Activated T-helper 9 cell treated with anti-CD3 and anti-CD28 coated beads, Interleukin-2, amount 50 U/mL, for 16 hours (primary cell): Measurements from ENCODE around the gene PKLR.
A peak's percentile ranks its signal among the peaks of the same experiment; 100 is the strongest.
"Not testable (repeated sequence)": the region's sequence is repeated elsewhere in the genome, so short reads cannot be mapped to it uniquely, and the experiment has no call there.

Experiments
- DNase-seq: peaks from one replicate; pipeline ENCODE4 v3.0.0-alpha.2; 2020; ENCODE audit warnings: low read depth

The PKLR gene

DNA sequence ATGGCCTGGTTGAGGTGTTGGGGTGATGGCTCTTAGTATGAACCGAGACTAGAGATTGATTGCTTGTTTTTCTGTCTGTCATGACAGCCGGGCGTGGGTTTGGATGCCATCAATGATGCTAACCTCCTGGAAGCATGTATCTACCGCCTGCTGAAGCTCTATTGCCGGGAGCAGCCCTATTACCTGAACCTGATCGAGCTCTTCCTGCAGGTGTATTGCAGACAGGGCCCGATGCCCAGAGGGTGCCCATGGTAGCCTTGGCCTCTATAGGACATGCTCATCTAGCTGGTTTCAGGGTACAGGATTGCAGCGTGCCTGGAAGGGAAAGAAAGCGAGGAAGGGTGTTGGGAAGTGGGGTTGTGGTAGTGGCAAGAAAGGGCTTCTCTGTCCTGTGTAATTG lies 16.8 kb upstream of the PKLR start:
- no peak for DNase-seq

DNA sequence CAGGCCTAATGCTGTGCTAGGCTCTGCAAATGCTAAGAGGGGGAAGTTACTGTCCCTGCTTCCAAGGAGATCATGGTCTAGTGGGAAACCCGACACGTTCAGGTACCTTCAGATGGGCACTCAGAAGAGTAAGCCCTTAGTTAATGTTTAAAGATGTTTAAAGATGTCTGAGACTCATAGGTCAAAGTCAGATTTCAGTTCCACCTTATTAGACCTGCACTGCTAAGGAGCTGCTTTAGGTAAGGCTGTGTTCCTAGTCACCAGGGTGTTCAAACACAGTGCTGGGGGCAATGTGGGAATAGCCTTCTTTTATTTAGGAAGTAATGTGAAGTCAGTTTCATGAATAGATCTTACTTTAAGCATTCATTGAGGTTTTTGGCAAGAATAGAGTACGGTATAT lies 15.7 kb upstream of the PKLR start:
- no peak for DNase-seq

DNA sequence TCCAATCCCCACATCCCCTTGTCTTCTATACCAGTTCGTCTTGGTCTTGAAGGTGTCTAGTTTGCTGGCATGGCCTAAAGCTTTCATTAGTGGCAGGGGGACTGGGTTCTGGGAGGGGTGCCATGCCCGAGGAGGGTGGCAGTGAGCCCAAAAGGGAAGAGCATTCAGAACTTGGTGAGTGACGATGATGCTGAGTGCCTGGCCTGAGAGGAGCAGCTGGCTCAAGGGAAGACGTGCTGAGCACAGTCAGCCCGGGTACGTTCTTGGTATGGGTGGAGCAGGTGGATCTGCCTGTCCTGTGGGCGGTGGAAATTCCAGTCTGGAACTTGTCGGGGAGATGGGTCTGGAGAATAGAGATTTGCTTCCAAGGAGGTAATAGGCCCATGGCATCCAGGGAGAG lies 12.0 kb upstream of the PKLR start:
- DNase-seq, result no peak

DNA sequence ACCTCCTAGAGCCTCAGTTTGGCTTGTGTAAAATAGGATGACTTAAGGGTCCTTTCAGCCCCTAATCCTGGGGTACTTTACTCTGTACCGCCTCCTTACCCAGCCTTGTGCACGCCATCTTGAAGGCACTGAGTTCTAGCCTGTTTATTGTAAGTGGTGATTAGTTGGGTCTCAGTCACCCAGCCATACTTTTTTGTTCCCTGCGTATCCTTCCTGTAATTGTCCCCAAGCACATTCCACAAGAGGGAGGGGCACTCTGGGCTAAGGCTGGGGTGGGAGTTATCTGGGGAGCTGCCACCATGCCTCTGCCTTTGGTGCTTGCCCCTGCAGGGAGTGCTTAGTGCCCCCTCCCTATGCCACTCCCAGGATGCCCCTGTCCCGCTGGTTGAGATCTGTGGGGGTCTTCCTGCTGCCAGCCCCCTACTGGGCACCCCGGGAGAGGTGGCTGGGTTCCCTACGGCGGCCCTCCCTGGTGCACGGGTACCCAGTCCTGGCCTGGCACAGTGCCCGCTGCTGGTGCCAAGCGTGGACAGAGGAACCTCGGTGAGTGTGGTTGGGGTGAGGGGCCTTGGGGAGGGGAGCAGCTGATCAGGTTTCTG lies 8.3 kb upstream of the PKLR start:
- no peak for DNase-seq

DNA sequence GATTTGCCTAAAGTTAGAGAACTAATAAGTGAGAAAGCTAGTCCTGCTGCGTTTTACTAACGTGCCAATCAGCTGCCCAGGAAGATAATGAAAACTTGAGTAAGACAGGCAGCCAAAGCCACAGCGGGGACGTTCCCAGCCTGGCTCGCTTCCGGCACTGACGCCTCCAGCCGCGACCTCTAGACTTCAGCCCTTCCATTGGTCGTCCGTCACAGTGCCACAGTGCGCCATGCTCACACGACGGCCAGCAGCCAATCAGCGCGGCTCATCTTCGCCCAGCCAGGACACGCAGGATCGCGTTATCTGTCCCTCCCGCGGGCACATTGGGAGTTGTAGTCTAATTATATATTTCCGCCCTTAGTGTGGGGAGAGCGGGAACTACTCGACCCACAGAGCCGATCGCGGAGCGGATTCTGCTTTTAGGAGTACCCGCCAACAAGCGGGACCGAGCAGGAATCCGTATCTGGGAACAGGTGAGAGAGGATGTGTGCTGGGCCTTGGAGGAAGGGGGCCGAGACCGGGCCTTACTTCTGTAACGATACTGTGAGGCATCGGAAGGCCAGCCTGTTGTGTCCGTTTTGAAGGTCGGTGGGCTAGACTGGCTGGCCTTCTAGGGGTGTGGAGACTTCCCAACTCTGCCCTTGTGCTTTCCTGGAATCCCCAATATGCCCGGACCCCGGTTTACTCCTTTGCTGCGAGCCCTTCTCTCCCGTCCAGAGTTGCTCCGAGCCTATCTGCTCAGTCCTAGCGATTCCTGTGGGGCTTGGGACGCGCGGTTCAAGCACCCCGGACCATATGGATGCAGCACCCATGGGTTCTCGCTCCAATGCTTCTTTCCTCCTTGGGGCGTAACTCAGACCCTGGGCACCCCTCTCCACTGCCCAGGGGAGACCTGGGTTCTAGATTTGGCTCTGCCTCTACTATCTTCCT lies 7.5 kb upstream of the PKLR start, which contains the start of gene FDPS:
Gene FDPS (plus strand): TSS at position 374 of the 930 bp plus-strand sequence. CDS start 924 bp downstream, outside the sequence.
- peak; percentile 96 for DNase-seq

DNA sequence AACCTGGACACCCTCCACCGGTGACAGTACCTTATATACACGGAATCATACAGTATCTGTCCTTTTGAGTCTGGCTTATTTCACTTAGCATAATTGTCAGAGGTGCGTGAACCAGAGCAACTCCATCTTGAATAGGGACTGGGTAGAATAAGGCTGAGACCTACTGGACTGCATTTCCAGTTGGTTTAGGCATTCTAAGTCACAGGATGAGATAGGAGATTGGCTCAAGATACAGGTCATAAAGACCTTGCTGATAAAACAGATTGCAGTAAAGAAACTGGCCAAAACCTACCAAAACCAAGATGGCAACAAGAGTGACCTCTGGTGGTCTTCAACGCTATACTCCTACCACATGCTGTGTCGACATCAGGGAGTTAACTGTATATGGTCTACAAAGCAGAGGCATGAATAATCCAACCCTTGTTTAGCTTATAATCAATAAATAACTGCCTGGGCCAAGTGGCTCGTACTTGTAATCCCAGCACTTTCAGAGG lies 6.1 kb upstream of the PKLR start:
- DNase-seq, result no peak

DNA sequence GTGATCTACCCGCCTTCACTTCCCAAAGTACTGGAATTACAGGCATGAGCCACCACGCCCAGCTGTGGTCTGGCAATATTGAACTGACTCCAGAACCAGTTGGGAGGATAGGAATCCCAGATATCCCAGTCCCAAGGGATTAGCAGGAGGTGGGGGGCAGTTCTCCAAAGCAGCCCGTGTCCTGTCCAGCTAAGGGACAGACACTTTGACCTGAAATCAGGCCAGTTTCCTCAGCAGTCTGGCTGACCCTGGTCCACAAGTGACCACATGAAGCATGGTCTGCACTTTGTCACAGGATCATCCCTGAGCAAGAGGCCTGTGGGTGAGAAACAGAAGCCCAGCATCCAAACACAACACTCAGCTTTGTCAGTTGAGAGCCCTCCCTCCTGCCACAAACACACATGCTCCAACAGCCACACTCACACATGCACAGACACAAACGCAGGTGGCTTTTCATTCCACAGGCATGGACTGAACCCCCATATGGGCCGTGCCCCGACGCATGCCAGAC lies 4.7 kb upstream of the PKLR start:
- no peak for DNase-seq

DNA sequence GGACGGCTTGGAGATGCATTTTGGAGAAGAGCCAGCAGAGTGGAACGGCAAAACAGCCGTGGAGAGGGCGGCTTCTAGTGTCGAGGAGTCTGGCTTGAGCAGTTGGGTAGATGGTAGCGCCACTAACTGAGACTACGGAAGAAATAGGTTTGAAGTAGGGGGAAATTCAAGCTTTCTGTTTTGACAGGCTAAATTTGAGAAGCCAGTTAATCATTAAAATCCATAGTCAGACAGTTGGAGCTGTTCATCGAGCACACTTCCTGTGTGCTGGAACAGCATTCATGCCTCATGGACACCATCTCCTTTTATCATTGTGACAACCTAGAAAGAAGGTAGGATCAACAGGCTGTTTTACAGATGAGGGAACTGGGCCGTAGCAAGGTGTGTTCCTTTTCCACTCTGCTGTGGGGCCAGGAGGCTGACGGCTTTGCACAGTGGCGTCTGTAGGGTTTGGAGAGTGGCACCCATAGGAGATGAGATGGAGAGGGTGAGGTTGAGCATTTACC lies 3.4 kb upstream of the PKLR start:
- no peak for DNase-seq

DNA sequence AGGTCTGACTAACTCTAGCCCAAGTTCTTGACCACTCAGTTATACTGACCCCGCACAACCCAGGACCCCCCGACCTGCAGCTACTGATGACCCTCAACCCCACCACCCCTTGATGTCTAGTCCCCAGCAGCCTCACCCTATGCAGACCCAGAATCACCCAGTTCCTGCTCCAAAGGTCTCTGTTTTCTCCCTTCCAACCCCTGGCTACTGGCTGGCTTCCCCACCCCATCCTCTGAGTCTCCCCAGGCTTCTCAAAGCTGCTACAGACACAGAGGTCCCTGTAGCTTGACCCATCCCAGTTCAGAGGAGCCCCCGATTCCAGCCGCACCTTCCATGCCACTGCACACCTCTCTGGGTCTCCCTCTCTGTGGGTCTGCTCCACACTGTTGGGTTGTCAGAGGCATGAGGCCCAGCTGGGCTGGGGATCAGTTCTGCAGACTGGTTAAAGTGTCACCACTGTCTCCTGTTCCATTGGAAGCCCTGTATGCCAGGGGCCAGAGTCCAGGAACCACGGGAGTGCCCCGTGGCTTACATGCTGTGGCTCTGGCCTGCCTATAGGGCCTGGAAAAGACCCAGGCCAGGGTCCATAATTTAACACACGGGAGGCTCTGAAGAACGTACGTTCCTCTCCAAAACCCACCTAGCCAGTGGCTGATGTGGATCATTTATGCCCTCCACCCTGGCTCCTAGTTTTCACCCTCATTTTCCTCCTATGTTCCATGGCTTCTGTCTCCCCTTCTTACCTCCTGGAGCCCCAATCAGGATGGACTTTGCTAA lies 497 bp downstream of the PKLR start:
- DNase-seq, result no peak

DNA sequence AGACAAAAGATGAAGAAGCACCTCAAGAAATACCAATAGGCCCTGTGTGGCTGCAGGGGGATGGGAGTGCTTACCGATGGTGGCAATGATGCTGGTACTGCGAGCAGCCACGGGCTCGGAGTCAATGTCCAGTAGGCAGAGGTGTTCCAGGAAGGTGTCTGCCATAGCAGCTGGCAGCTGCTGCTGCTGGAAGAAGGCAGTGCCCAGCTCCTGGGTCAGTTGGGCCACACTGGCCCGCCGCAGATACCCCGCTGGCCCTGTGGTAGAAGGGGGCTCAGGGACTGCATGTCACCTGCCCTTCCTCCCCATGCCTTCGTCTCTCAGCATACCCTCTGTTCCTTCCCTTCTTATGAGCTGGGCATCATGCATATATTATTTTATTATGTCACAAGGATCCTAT lies 1.2 kb downstream of the PKLR start:
- no peak for DNase-seq

DNA sequence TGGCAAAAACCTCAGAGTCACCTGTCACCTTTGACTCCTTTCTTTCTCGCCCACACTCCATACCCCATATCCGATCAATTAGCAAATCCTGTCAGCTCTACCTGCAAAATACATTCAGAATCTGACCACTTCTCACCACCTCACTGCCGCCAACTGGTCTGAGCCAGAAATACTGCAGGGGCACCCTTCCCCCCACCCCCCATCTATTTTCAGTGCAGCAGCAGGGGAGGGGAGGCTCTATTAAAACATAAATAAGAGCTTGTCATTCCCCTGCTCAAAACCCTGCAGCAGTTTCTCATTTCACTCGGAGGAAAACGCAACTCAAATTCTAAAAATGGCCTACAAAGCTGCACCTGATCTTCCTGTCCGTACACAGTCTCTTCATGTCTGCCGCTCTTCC lies 3.9 kb downstream of the PKLR start:
- DNase-seq, result no peak

DNA sequence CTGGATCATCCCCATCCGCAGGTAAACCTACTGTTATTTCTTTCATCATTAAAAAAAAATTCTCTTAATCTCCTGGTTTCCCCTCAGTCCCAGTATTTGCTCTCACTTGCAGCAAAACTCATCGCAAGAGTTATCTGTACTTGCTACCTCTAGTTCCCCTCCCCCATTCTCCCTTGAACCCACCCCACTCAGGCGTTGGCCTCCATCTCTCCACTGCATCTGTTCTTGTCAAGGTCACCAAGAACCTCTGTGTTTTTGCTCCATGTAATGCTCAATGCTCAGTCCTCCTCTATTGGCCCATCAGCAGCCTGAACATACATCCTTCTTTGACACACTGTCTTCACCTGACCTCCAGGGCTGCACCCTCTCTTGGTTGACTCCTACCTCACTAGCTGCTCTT lies 4.6 kb downstream of the PKLR start:
- no peak for DNase-seq

DNA sequence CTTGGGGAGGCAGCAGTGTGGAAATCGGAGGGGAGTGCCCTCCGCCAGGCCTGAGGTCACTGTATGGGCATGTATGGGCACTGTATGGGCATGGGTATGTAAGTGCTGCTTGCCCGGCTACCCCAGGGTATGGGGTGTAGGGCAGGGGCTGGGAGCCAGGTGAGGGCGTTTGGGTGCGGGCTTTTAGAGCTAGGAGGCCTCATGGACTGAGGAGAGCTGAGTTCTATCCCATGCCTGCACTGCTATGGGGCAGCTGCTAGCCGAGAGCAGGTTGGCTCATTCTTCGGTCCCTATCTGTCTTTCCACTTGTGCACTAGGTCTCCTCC lies 5.3 kb downstream of the PKLR start:
- no peak for DNase-seq

DNA sequence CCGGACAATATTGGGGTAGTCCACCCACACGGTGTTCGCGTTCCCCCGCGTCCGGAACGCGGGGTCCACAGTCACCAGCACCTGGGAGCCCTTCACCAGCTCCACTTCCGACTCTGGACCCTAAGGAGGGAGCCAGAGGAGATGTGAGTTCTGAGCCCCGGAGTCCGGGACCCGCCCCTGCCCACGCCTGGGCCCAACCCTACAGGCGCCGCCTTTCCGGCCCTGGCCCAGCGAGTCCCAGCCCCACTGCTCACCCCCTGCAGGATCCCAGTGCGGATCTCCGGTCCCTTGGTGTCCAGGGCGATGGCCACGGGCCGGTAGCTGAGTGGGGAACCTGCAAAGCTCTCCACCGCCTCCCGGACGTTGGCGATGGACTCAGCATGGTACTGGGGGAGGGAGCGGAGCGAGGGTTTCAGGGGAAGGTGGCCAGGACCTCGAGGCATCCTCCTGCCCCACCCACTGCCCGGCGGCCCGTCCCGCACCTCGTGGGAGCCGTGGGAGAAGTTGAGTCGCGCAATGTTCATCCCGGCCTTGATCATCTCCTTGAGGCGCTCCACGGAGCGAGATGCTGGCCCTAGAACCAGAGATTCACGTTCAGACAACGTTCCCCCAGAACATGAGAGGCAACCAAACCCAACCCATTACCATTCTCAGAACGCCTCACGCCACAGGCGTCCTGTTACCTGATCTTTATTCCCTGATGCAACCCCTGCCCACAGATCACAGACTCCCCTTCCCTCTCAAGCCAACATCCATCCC lies 5.9 kb downstream of the PKLR start:
- DNase-seq, result no peak

DNA sequence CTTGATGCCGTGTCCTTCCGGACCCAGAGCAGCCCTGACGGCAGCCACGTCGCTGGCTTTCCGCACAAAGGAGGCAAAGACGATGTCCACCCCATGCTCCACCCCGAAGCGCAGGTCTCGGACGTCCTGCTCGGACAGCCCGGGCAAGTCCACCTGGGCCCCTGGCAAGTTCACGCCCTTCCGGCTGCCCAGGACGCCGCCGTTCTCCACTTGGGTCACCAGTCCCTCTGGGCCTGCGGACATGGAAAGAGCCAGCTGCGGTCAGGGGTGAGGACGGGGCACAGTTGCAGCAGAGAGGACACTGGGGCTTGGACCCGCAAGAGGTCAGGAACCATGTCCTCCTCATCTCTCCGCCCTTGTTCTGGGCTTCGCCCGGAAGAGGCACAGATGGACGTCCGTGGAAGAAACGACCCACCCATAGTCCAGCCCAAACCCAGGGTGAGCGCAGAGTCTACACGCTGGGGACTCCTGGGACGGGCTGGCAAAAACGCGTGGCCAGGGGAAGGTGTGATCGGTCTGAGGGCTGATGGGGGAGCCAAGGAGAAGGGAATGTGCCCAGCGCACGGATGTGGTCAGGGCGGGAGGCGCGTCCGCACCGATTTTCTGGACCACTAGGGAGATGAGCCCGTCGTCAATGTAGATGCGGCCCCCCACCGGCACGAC lies 6.6 kb downstream of the PKLR start:
- DNase-seq, result no peak

DNA sequence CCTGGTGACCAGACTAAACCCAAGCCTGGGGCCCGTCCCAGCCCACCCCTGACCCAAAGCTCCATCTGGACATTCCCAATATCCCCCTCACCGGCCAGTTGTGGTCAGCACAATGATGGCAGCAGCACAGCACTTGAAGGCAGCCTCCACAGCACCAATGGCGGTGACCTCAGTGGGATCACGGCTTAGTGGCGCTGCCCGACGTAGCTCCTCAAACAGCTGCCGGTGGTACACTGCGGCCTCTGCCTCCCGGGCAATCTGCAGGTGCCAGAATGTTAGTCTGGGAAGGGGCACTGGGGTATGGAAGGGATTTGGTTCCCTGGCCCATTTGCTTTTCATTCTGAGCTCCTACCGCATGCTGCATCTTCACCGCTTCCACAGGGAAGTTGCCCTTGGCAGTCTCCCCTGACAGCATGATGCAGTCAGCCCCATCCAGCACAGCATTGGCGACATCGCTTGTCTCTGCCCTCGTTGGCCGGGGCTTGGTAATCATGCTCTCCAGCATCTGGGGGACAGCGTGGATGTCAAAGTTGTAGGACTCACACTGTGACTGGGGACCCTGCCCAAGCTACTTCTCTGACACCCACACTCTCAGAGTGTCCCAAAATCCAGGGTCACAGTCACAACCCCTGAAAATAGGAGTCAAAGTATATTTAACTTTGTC lies 8.0 kb downstream of the PKLR start:
- DNase-seq, result no peak

DNA sequence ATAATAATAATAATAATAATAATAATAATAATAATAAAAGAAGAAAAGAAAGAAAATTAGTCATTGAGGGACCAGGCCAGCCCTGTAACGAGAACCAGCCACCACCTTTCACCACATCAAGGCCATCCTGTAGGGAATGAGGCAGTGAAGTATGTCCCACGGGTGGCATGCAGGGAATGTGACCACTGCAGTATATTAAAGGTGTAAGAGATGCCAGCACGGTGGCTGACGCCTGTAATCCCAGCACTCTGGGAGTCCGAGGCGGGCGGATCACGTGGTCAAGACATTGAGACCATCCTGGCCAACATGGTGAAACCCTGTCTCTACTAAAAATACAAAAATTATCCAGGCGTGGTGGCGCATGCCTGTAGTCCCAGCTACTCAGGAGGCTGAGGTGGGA lies 10.2 kb downstream of the PKLR start:
- not testable (repeated sequence) for DNase-seq

DNA sequence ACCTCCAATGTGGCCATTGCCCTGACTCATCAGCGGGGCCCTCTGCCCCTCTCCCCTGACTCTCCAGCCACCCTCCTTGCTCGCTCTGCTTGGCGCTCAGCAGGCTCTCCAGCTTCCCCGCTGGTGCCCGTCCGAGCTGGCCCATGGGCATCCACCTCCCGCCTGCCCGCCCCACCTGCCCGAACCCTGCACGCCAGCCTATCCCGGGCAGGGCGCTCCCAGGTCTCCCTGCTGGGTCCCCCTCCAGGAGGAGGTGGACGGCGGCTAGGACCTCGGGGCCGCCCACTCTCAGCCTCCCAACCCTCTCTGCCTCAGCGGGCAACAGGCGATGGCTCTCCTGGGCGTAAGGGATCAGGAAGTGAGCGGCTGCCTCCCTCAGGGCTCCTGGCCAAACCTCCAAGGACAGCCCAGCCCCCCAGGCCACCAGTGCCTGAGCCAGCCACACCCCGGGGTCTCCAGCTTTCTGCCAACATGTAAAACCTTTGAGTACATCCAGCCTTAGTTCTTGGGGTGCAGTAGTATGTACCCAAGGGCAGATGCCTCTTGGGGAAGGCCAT lies 13.2 kb downstream of the PKLR start:
- no peak for DNase-seq

DNA sequence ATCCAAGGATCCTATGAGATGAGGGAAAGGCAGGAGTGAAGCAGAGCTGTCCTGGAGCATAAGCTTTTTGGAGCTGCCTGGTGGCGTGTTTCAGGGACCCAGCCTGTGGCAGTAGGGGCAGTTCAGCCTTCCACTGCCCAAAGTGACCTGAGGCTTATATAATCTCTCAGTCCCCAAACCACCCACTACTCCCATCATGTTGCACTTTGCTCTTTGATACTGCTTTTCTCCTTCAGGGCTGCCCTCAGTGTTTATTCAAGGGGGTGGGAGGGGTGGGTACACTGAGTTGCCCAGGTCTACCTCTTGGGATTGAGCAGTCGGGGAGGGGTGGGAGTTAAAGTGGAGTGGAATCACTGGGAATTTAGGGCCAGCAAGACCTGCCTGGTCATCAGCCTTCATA lies 14.7 kb downstream of the PKLR start:
- DNase-seq, result no peak

DNA sequence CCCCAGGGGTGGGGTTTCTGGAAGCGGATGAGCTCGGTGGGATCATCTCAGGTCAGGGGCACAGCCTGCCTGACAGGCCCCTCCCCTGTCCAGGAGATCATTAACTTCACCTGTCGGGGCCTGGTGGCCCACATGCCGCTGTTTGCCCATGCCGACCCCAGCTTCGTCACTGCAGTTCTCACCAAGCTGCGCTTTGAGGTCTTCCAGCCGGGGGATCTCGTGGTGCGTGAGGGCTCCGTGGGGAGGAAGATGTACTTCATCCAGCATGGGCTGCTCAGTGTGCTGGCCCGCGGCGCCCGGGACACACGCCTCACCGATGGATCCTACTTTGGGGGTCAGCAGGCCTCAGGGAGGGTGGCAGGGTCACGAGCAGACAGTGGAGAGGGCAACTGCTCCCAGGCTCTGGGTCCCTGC lies 15.6 kb downstream of the PKLR start:
- DNase-seq, result no peak
